ENCODE measurements around the gene LINGO3.

The LINGO3 gene

DNA sequence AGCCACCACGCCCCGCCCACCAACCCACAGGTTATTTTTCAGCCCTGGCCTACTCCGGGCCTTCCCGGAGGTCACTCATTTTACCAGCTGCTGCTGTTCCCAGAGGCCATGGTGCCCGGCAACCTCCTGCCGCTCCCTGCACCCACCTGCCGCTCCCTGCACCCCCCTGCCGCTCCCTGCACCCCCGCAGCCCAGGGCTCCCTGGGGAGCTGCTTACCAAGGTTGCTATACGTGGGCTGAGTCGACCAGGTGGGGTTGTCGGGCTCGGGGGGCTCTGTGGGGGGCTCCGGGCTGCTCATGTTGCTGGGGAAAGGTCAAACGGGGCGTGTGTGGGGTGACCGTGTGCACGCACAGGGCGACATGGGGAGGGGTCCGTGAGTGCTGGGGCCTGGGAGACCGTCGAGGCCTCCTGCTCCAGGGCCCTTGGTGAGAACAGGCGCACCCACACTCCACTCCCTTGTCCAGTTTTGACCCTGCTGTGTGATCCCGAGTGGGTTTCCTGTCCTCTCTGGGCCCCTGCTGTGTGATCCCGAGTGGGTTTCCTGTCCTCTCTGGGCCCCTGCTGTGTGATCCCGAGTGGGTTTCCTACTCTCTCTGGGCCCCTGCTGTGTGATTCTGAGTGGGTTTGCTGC, 27.2 kb downstream of the LINGO3 start:
- Histone ChIP-seq H3K9ac (ENCODE audit: low read depth, low read length) (no peak overlapping the region), H3K36me3 (ENCODE audit: insufficient read depth, low read length) (no peaks in the 10 kb centered on the region), H3K4me1 (ENCODE audit: insufficient read depth, low read length) (no peaks in the 10 kb centered on the region; the same call in 1 of the 2 replicates), H3K9me3 (ENCODE audit: control insufficient read depth, insufficient read depth, low read length) (no peaks in the 10 kb centered on the region)

DNA sequence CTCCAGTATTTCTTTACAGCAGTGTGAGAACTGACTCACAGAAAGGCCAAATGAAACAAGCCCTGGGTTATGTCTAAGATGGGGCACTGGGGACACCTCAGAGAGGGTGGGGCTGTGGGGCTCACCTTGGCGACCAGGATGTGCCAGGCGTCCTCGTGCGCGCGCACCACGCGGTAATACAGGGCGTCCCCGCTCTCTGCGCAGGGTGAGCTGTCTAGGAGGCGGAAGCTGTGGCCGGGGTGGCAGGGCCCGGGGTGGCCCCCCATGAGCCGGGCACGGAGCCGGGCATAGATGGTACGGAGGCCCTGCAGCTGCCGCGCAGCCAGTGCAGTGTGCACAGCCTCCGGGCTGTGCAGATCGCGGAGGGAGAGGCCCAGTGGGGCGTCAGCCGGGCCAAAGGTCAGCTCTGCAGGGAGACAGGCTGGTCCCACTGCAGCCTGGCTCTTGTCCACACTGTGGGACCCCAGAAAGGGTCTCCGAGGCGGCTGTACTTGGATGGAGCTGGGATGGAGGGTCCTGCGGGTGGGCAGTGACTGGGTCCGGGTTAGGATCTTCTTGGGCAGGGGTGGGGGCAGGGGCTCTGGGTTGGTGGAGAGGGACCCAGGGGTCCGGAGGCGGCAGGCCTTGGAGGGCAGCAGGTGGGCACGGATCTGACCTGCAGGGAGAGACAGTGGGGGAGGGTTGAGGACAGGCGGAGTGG, 29.3 kb downstream of the LINGO3 start:
- Histone ChIP-seq H3K4me1 (ENCODE audit: insufficient read depth, low read length) (peaks cover 3% of the 10 kb centered on the region; the same call in 1 of the 2 replicates), H3K36me3 (ENCODE audit: insufficient read depth, low read length) (no peaks in the 10 kb centered on the region)

DNA sequence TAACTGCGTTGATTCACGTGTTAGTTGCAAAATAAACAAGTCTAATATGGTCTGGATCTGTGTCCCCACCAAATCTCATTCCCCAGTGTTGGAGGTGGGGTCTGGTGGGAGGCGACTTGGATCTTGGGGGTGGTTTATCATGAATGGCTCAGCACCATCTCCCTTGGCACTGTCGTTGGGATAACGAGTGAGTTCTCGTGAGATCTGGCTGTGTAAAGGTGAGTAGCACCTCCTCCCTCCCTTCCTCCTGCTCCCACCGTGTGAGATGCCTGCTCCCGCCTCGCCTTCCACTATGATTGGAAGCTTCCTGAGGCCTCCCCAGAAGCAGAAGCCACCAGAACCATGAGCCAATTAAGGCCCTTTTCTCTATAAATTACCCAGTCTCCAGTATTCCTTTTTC, 30.8 kb downstream of the LINGO3 start:
- Histone ChIP-seq H3K4me1 (ENCODE audit: insufficient read depth, low read length) (peaks cover 3% of the 10 kb centered on the region; the same call in 1 of the 2 replicates), H3K9me3 (ENCODE audit: control insufficient read depth, insufficient read depth, low read length) (no peaks in the 10 kb centered on the region), H3K36me3 (ENCODE audit: insufficient read depth, low read length) (peaks cover 5% of the 10 kb centered on the region)

More for the DNA sequence above, 29.3 kb downstream of the LINGO3 start:
- Histone ChIP-seq H3K9me3 (ENCODE audit: control insufficient read depth, insufficient read depth, low read length) (no peaks in the 10 kb centered on the region), H3K9ac (ENCODE audit: low read depth, low read length) (no peak overlapping the region)

DNA sequence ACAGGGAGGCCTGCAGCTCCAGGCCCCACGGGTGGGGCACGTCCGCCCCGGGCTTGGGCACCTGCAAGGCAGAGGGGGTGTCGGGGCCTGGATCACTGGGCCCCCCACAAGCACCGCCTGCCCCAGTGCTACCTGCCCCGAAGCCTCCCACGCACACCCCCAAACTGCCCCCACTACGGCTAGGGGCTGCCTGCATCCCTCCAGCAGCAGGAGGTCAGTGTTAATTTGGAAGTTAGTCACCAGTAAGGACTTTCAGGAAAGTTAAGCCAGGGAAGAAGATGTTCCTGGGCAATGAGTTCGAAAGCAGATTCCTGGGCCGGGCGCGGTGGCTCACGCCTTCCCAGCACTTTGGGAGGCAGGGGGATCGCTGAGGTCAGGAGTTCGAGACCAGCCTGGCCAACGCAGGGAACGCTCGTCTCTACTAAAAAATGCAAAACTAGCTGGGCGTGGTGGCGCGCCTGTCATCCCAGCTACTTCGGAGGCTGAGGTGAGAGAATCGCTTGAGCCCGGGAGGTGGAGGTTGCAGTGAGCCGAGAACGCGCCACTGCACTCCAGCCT, 31.4 kb downstream of the LINGO3 start:
- Histone ChIP-seq H3K9ac (ENCODE audit: low read depth, low read length) (no peak overlapping the region), H3K36me3 (ENCODE audit: insufficient read depth, low read length) (peaks cover 5% of the 10 kb centered on the region), H3K4me1 (ENCODE audit: insufficient read depth, low read length) (peaks cover 3% of the 10 kb centered on the region; the same call in 1 of the 2 replicates), H3K9me3 (ENCODE audit: control insufficient read depth, insufficient read depth, low read length) (no peaks in the 10 kb centered on the region)

More for the DNA sequence above, 30.8 kb downstream of the LINGO3 start:
- no peak overlapping the region for H3K9ac ChIP-seq (ENCODE audit: low read depth, low read length)

DNA sequence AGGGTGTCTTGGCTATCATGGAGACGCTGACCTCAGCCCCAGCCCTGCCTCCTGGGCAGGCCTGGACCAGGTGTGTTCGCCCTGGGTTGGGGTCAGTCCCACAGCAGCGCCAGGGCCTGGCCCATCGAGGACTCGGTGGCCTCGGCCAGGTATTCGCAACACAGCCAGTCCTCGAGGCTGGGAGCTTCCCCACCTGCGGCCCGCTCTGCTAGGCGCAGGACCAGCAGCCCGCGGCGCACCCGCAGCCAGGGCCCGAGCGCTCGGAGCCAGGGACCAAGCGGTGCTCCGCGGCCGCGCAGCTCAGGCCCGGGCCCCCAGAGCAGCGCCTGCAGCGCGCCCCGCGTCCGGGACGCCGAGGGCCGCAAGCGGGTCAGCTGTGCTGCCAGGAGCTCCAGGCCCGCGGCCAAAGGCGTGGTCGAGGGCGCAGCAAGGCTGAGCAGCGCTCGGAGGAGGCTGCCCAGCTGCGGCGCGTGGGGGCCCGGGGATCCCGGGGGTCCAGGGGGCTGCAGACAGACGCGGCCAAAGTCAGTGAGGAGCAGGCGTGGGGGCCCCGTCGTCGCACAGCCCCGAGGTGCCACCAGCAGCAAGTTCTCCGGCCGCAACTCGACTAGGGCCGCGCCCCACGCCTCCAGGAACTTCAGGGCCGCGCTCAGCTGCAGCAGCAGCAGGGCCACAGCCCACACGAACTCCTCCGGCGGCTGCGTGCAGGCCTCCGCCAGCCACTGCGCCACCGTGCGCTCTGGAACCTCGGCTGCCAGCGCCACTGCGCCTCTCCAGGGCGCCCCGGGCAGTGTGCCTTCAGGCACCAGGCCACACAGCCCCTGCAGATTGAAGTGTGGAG, 32.1 kb downstream of the LINGO3 start:
- H3K9me3 ChIP-seq (ENCODE audit: control insufficient read depth, insufficient read depth, low read length) = no peaks in the 10 kb centered on the region
- H3K9ac ChIP-seq (ENCODE audit: low read depth, low read length) = no peak overlapping the region
- peaks cover 3% of the 10 kb centered on the region; the same call in 1 of the 2 replicates for H3K4me1 ChIP-seq (ENCODE audit: insufficient read depth, low read length)
- peaks cover 5% of the 10 kb centered on the region for H3K36me3 ChIP-seq (ENCODE audit: insufficient read depth, low read length)

DNA sequence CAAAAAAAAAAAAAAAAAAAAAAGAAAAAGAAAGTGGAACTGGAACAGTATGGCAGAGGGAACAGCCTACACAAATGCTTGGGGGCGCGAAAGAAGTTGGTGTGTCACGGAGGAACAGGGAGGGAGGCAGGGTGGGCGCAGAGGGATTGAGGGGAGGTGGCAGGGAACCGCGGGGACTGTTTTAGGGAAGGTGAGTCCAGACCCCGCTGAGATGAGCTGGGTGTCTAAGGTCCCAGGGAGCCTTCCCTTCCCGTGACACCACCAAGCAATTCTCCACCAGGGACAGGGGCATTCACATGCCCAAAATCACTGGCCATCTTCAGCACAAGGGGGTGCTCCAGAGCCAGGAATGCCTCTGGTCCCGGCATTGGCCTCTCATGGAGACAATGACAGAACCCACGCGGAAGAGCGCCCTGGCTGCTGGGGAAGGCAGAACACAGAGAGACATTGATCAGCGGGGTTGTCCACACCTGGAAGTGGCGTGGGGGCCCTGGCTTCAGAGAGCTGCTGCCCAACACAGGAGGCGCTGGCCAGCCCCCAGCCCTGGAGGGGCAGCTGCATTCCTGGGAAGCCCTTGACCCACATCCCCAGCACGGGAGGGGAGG, 32.9 kb downstream of the LINGO3 start:
- peaks cover 3% of the 10 kb centered on the region; the same call in 1 of the 2 replicates for H3K4me1 ChIP-seq (ENCODE audit: insufficient read depth, low read length)
- peaks cover 5% of the 10 kb centered on the region for H3K36me3 ChIP-seq (ENCODE audit: insufficient read depth, low read length)
- H3K9ac ChIP-seq (ENCODE audit: low read depth, low read length) = no peak overlapping the region
- H3K9me3 ChIP-seq (ENCODE audit: control insufficient read depth, insufficient read depth, low read length) = no peaks in the 10 kb centered on the region

DNA sequence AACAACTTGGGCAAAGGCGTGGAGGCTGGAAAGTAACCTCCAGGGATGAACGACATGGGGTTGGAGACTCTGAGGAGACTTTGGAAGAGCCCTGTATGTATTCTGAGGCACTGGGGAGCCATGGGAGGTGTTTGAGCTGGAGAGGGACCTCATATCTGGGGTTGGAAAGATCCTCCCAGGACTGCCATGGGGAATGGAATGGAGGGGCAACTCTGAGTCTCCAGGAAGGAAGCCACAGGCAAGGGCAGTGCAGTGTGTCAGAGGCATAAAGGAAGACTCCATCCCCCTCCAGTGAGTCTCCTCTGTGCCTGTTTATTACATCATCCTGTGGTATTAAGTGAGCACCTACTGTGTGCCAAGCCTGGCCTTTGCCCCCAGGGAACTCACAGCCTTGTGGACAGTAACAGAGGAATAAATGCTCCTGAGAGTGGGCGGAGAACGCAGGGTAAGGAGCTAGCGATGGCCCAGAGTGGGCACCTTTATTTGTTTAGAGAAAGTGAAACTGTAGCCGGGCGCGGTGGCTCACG, 33.7 kb downstream of the LINGO3 start:
- peaks cover 5% of the 10 kb centered on the region for H3K36me3 ChIP-seq (ENCODE audit: insufficient read depth, low read length)
- H3K4me1 ChIP-seq (ENCODE audit: insufficient read depth, low read length) = peaks cover 3% of the 10 kb centered on the region; the same call in 1 of the 2 replicates
- no peaks in the 10 kb centered on the region for H3K9me3 ChIP-seq (ENCODE audit: control insufficient read depth, insufficient read depth, low read length)
- no peak overlapping the region for H3K9ac ChIP-seq (ENCODE audit: low read depth, low read length)

DNA sequence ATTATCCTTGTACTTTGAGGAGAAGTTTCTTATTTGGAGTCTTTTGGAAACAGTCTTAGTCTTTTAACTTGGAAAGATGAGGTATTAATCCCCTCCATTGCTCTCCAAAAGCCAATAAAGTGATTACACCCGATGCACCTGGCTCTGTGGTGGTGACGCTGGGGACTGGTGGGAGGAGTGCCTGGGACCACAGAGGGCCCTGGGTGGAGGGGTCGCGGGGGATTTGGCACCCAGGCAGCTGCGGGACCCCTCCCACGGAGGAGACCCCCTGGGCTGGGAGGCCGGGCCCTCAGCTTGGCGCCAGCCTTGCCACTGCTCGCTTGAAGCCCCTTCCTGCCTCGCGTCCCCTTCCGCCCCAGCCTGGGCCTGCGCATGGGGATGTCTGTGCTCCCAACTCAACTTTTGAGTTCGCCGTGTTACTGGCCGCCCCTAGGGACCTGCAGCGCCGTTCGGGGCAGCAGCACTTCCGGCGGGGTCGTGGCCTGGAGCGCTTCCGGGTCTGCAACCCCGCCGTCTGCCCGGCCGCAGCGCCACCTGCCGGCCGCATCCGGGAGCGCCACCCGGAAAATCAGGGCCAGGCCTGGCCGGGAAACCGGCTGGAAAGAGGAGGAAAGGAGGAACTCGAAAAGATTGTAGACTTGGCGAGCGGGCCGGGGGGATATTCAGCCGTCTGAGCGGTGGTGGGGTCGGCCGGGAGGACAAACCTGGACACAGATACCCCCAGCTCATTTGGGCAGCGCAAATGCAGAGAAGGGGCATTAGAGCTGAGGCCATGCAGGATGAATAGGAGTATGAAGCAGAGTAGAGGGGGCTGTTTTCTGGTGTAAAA, 34.4 kb downstream of the LINGO3 start:
- Histone ChIP-seq H3K36me3 (ENCODE audit: insufficient read depth, low read length) (peaks cover 5% of the 10 kb centered on the region), H3K9ac (ENCODE audit: low read depth, low read length) (peak overlapping the region; percentile 43), H3K4me1 (ENCODE audit: insufficient read depth, low read length) (peaks cover 3% of the 10 kb centered on the region; the same call in 1 of the 2 replicates), H3K9me3 (ENCODE audit: control insufficient read depth, insufficient read depth, low read length) (no peaks in the 10 kb centered on the region)

DNA sequence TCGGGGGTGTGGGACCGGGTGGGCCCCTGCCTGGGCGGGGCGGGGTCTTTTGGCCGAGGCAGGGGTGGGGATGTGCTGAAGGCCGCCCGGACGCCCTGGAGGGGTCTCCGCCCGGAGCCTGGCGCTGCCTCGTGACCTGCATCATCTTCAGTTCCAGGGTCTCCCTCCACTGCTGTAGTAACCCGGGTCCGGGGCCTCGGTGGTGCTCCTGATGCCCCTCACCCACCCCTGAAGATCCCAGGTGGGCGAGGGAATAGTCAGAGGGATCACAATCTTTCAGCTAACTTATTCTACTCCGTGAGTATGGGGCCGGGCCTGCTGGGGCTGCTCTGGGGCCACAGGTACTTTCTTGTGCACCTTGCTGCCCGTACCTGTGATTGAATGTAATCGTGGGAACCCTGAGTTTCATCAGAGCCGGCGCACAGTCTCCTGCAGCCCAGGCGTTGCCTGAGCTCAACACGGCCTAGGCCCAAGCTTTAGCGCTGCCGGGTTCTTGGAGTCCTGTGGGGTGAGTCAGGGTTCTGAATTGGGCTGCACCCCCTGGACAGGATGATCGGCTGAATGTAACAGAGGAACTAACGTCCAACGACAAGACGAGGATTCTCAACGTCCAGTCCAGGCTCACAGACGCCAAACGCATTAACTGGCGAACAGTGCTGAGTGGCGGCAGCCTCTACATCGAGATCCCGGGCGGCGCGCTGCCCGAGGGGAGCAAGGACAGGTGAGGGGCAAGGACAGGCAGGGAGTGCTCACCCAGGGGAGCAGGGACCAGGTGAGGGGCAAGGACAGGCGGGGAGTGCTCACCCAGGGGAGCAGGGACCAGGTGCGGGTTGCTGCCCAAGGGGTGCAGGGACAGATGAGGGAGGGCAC, 36.5 kb downstream of the LINGO3 start:
- Histone ChIP-seq H3K36me3 (ENCODE audit: insufficient read depth, low read length) (peaks cover 5% of the 10 kb centered on the region), H3K9ac (ENCODE audit: low read depth, low read length) (peak overlapping the region; percentile 99), H3K4me1 (ENCODE audit: insufficient read depth, low read length) (peaks cover 3% of the 10 kb centered on the region; the same call in 1 of the 2 replicates), H3K9me3 (ENCODE audit: control insufficient read depth, insufficient read depth, low read length) (no peaks in the 10 kb centered on the region)

DNA sequence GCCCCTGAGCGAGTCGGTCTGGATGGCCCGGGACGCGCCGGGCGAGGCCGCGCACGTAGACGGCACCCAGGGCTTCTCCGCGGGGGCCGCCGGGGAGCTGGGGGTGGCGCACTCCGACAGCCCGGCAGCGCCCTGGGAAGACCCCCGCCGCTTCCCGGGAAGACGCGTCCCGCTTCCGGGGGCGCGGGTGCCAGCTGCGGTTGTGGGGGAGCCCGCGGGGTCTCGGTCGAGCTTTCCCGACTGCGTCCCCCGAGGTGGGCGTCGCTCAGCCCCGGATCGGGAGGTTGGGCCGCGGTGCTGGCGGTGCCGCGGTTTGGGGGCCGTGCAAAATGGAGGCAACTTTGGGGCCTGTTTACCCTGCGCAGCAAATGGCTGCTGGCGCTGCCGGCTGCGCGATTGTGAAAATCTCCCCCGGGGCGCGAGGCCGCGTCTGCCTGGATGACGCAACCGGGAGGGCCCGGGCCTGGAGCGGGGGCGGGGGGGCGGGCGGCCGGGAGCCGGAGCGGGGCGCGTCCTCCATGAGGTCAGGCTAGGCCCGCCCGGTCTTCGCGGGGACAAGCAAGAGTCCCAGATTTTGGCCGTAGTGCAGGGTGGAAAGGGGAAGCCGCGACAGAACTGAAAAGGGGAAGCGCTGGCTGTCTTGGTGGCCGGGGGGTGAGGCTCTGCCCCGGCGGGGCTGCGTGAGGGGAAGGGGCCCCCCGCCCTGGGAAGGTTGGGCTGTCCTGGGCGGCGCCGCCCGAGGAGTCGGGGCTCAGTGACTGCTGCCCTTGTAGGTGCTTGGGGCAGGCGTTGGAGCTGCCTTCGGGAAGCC, 37.3 kb downstream of the LINGO3 start:
- peaks cover 5% of the 10 kb centered on the region for H3K36me3 ChIP-seq (ENCODE audit: insufficient read depth, low read length)
- H3K9ac ChIP-seq (ENCODE audit: low read depth, low read length) = peak overlapping the region; percentile 99
- H3K4me1 ChIP-seq (ENCODE audit: insufficient read depth, low read length) = peaks cover 3% of the 10 kb centered on the region; the same call in 1 of the 2 replicates
- H3K9me3 ChIP-seq (ENCODE audit: control insufficient read depth, insufficient read depth, low read length) = no peaks in the 10 kb centered on the region

DNA sequence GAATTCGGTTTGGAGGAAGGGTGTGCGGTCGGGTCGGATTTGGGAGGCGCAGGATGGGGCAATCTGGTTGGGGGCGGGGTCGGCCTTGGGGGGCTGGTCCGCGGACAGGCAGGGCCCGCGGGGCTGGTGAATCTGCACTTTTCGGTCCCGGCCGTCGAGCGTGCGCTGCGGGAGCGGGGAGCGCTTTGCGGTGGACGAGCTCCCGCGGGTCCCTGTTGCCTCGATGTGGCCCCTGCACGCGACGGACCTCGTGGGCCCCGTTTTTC, 37.9 kb downstream of the LINGO3 start:
- H3K36me3 ChIP-seq (ENCODE audit: insufficient read depth, low read length) = peaks cover 5% of the 10 kb centered on the region
- H3K9ac ChIP-seq (ENCODE audit: low read depth, low read length) = peak overlapping the region; percentile 99
- H3K9me3 ChIP-seq (ENCODE audit: control insufficient read depth, insufficient read depth, low read length) = no peaks in the 10 kb centered on the region
- H3K4me1 ChIP-seq (ENCODE audit: insufficient read depth, low read length) = no peaks in the 10 kb centered on the region
